ENCODE measurements around the gene NTRK2.

The NTRK2 gene

GRCh38 chr9:84943482-84944050 is 274.0 kb downstream of the NTRK2 start:
- H3K27ac ChIP-seq (ENCODE audit: low read length), result no peak overlapping the region
- no peak for ATAC-seq (ENCODE audit: insufficient read depth, low read depth)
- no peaks in the 10 kb centered on the region for H3K36me3 ChIP-seq (ENCODE audit: insufficient read depth, low read length)
- no peaks in the 10 kb centered on the region for H3K9me3 ChIP-seq (ENCODE audit: insufficient read depth, low read length, severe bottlenecking)
- H3K4me2 ChIP-seq (ENCODE audit: insufficient read depth, low read length), result no peak overlapping the region
- no peaks in the 10 kb centered on the region for H4K20me1 ChIP-seq (ENCODE audit: insufficient read depth, low read length)
- no peak overlapping the region for H3K4me3 ChIP-seq (ENCODE audit: low read depth in 1 of 2, low read length in 2 of 2)
- no peak overlapping the region for H2AFZ ChIP-seq (ENCODE audit: low read depth, low read length)
- TF ChIP-seq, protein P1, sequence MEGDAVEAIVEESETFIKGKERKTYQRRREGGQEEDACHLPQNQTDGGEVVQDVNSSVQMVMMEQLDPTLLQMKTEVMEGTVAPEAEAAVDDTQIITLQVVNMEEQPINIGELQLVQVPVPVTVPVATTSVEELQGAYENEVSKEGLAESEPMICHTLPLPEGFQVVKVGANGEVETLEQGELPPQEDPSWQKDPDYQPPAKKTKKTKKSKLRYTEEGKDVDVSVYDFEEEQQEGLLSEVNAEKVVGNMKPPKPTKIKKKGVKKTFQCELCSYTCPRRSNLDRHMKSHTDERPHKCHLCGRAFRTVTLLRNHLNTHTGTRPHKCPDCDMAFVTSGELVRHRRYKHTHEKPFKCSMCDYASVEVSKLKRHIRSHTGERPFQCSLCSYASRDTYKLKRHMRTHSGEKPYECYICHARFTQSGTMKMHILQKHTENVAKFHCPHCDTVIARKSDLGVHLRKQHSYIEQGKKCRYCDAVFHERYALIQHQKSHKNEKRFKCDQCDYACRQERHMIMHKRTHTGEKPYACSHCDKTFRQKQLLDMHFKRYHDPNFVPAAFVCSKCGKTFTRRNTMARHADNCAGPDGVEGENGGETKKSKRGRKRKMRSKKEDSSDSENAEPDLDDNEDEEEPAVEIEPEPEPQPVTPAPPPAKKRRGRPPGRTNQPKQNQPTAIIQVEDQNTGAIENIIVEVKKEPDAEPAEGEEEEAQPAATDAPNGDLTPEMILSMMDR (IDR thresholded peaks at IDR 0.05; ENCODE audit: borderline replicate concordance, extremely low read depth, low read length, poor library complexity, severe bottlenecking), result no peak
- no peak for TF ChIP-seq EZH2 (IDR thresholded peaks at IDR 0.05; ENCODE audit: borderline replicate concordance, low read depth, low read length, severe bottlenecking)
- no peaks in the 10 kb centered on the region for H3K4me1 ChIP-seq (ENCODE audit: insufficient read depth, low read length)
- no peak for DNase-seq
- H3K9ac ChIP-seq (ENCODE audit: low read depth, low read length), result no peak overlapping the region
- H3K27me3 ChIP-seq (ENCODE audit: insufficient read depth, low read length, poor library complexity), result no peaks in the 10 kb centered on the region
- no peaks in the 10 kb centered on the region for H3K79me2 ChIP-seq (ENCODE audit: insufficient read depth, low read length)

- no peak for ATAC-seq (ENCODE audit: insufficient read depth, low read depth)
- no peaks in the 10 kb centered on the region for H3K36me3 ChIP-seq (ENCODE audit: insufficient read depth, low read length)
Measured at GRCh38 chr9:84945878-84946538, 276.5 kb downstream of the NTRK2 start.

DNA sequence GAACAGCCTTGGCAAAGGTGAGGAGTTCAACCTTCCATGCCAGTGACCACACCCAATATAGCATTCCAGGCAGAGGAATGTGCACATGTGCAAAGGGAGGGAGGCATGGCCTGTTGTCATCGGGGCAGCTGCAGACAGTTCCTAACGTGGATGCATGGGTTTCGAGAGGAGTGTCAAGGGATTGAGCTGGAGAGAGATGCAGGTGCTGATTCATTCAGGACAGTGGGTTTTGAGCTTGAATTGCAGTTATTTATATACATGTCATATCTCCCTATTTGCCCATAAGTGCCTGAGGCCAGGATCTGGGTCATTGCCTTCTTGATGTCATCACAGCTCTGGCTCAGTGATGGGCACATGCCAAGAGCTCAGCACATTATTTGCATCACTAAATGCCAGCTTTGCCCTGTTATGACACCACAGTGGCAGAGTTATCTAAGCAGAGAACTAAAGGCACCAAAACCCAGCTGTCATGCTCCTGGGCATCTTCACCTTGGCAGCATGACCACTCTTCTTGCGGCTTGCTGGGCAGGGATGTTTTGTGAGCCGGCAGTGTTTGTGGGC is 278.0 kb downstream of the NTRK2 start:
- no peaks in the 10 kb centered on the region for H3K36me3 ChIP-seq (ENCODE audit: insufficient read depth, low read length)
- DNase-seq (no peak), ATAC-seq (ENCODE audit: insufficient read depth, low read depth) (no peak)
- H3K9me3 ChIP-seq (ENCODE audit: insufficient read depth, low read length, severe bottlenecking), result no peaks in the 10 kb centered on the region
- H3K27ac ChIP-seq (ENCODE audit: low read length), result no peak overlapping the region
- no peaks in the 10 kb centered on the region for H3K4me1 ChIP-seq (ENCODE audit: insufficient read depth, low read length)
- H3K4me3 ChIP-seq (ENCODE audit: low read depth in 1 of 2, low read length in 2 of 2), result no peak overlapping the region
- TF ChIP-seq EZH2 (IDR thresholded peaks at IDR 0.05; ENCODE audit: borderline replicate concordance, low read depth, low read length, severe bottlenecking), result no peak
- TF ChIP-seq, protein P1 (IDR thresholded peaks at IDR 0.05; ENCODE audit: borderline replicate concordance, extremely low read depth, low read length, poor library complexity, severe bottlenecking), result no peak
- H4K20me1 ChIP-seq (ENCODE audit: insufficient read depth, low read length), result no peaks in the 10 kb centered on the region
- H2AFZ ChIP-seq (ENCODE audit: low read depth, low read length), result no peak overlapping the region
- H3K27me3 ChIP-seq (ENCODE audit: insufficient read depth, low read length, poor library complexity), result no peaks in the 10 kb centered on the region
- no peaks in the 10 kb centered on the region for H3K79me2 ChIP-seq (ENCODE audit: insufficient read depth, low read length)
- no peak overlapping the region for H3K9ac ChIP-seq (ENCODE audit: low read depth, low read length)
- H3K4me2 ChIP-seq (ENCODE audit: insufficient read depth, low read length), result no peak overlapping the region

More at GRCh38 chr9:84945878-84946538, 276.5 kb downstream of the NTRK2 start:
- no peaks in the 10 kb centered on the region for H4K20me1 ChIP-seq (ENCODE audit: insufficient read depth, low read length)
- DNase-seq, result no peak
- no peak overlapping the region for H3K4me2 ChIP-seq (ENCODE audit: insufficient read depth, low read length)
- no peaks in the 10 kb centered on the region for H3K27me3 ChIP-seq (ENCODE audit: insufficient read depth, low read length, poor library complexity)
- no peaks in the 10 kb centered on the region for H3K79me2 ChIP-seq (ENCODE audit: insufficient read depth, low read length)
- no peaks in the 10 kb centered on the region for H3K9me3 ChIP-seq (ENCODE audit: insufficient read depth, low read length, severe bottlenecking)
- no peak overlapping the region for H2AFZ ChIP-seq (ENCODE audit: low read depth, low read length)
- TF ChIP-seq, protein P1 (IDR thresholded peaks at IDR 0.05; ENCODE audit: borderline replicate concordance, extremely low read depth, low read length, poor library complexity, severe bottlenecking), result no peak
- no peak for TF ChIP-seq EZH2 (IDR thresholded peaks at IDR 0.05; ENCODE audit: borderline replicate concordance, low read depth, low read length, severe bottlenecking)
- no peak overlapping the region for H3K27ac ChIP-seq (ENCODE audit: low read length)
- no peaks in the 10 kb centered on the region for H3K4me1 ChIP-seq (ENCODE audit: insufficient read depth, low read length)
- no peak overlapping the region for H3K9ac ChIP-seq (ENCODE audit: low read depth, low read length)
- no peak overlapping the region for H3K4me3 ChIP-seq (ENCODE audit: low read depth in 1 of 2, low read length in 2 of 2)
